ENCODE results near the gene CLDN19.

CLDN19 gene

GRCh38 chr1:42773420-42773819, 33.4 kb upstream of the CLDN19 start:
- DNase-seq (ENCODE audit: extremely low read depth, insufficient read length), result no peak
- H3K27me3 ChIP-seq (replicated peaks; ENCODE audit: control insufficient read depth, insufficient read depth, low read length), result no peaks in the 10 kb centered on the region
- TF ChIP-seq CTCF (IDR thresholded peaks at IDR 0.05; ENCODE audit: insufficient read depth, low read length, poor library complexity, severe bottlenecking), result no peak
- peaks cover 13% of the 10 kb centered on the region for H3K36me3 ChIP-seq (ENCODE audit: control insufficient read depth, insufficient read depth, low read length)
- H3K4me3 ChIP-seq (replicated peaks; ENCODE audit: low read depth, low read length), result no peak overlapping the region

GRCh38 chr1:42769811-42770210, 29.8 kb upstream of the CLDN19 start:
- H3K27me3 ChIP-seq (replicated peaks; ENCODE audit: control insufficient read depth, insufficient read depth, low read length), result no peaks in the 10 kb centered on the region
- no peak for DNase-seq (ENCODE audit: extremely low read depth, insufficient read length)
- no peak for TF ChIP-seq CTCF (IDR thresholded peaks at IDR 0.05; ENCODE audit: insufficient read depth, low read length, poor library complexity, severe bottlenecking)
- H3K4me3 ChIP-seq (replicated peaks; ENCODE audit: low read depth, low read length), result no peak overlapping the region
- H3K36me3 ChIP-seq (ENCODE audit: control insufficient read depth, insufficient read depth, low read length), result peaks cover under 1% of the 10 kb centered on the region

- Histone ChIP-seq H3K4me3 (replicated peaks; ENCODE audit: low read depth, low read length) (peak overlapping the region; percentile 82), H3K36me3 (ENCODE audit: control insufficient read depth, insufficient read depth, low read length) (no peaks in the 10 kb centered on the region), H3K27me3 (replicated peaks; ENCODE audit: control insufficient read depth, insufficient read depth, low read length) (no peaks in the 10 kb centered on the region)
- no peak for DNase-seq (ENCODE audit: extremely low read depth, insufficient read length)
- TF ChIP-seq CTCF (IDR thresholded peaks at IDR 0.05; ENCODE audit: insufficient read depth, low read length, poor library complexity, severe bottlenecking), result no peak
These were observed 28.1 kb upstream of the CLDN19 start for GRCh38 chr1:42768172-42768571.

- H3K36me3 ChIP-seq (ENCODE audit: control insufficient read depth, insufficient read depth, low read length), result no peaks in the 10 kb centered on the region
- H3K4me3 ChIP-seq (replicated peaks; ENCODE audit: low read depth, low read length), result peak overlapping the region; percentile 82
- no peak for TF ChIP-seq CTCF (IDR thresholded peaks at IDR 0.05; ENCODE audit: insufficient read depth, low read length, poor library complexity, severe bottlenecking)
- no peaks in the 10 kb centered on the region for H3K27me3 ChIP-seq (replicated peaks; ENCODE audit: control insufficient read depth, insufficient read depth, low read length)
- no peak for DNase-seq (ENCODE audit: extremely low read depth, insufficient read length)
These were observed 27.5 kb upstream of the CLDN19 start for GRCh38 chr1:42767510-42768000.

- no peak for TF ChIP-seq CTCF (IDR thresholded peaks at IDR 0.05; ENCODE audit: insufficient read depth, low read length, poor library complexity, severe bottlenecking)
- H3K36me3 ChIP-seq (ENCODE audit: control insufficient read depth, insufficient read depth, low read length), result peaks cover 3% of the 10 kb centered on the region
- peak within 1 kb of the TSS; percentile 82 for H3K4me3 ChIP-seq (replicated peaks; ENCODE audit: low read depth, low read length)
- no peaks in the 10 kb centered on the region for H3K27me3 ChIP-seq (replicated peaks; ENCODE audit: control insufficient read depth, insufficient read depth, low read length)
- DNase-seq (ENCODE audit: extremely low read depth, insufficient read length), result peak; percentile 100
These were observed 26.9 kb upstream of the CLDN19 start, which contains the start of the genes C1orf50 and P3H1 for GRCh38 chr1:42766741-42767509. TSS of gene C1orf50 (plus strand) at chr1:42767249. CDS start at chr1:42767312, 63 bp downstream. TSS of gene P3H1 (minus strand) at chr1:42767028. CDS start at chr1:42766971, 57 bp downstream.
